ENCODE data around the gene ZNF341. TPM values are rescaled to one million over a fixed set of nuclear protein-coding genes. Genes with fewer than 3 reads are reported as not detected.
A peak's percentile ranks its signal among the peaks of the same experiment; 100 is the strongest.

ZNF341 gene
- total and polyA plus RNA-seq, 9 of the 15 experiments (the other 6 are each of a cell fraction or from before 2014, with no cell fraction given), result 0.08 to 2.6 (median 1.0) TPM

DNA sequence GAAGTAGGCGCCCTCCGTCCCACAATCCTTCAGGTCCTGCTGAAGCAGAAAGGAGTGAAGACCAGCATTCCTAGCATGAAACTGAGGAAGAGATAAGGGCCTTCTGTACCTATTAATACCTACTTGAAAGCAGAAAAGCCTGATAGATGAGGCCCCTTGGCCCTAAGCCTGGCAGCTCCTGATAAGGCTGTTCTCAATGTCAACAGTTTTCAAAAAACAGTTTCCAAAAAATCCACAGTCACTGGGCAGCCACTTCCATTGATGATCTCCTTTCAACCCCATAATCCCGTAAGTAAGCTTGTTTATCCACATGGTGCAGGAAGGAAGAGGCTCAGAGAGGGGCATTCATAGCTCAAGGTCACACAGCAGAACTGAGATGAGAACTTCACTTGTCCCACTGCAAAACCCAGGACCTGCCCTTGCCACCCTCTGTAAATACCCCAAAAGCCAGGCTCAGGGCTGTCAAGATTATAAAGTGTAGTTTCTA, 42.8 kb upstream of the ZNF341 start (continued):
- TF ChIP-seq PHF20 (IDR thresholded peaks at IDR 0.05; ENCODE audit: partially characterized antibody) (no peak), SRSF3 (IDR thresholded peaks at IDR 0.05; ENCODE audit: insufficient read depth, low read length) (no peak), ZBTB1 (CRISPR knock-in tag; IDR thresholded peaks at IDR 0.05; ENCODE audit: borderline replicate concordance, low read depth) (no peak), CXXC5 (CRISPR knock-in tag; IDR thresholded peaks at IDR 0.05) (peak; percentile 67), TAF1 (IDR thresholded peaks at IDR 0.05; ENCODE audit: control insufficient read depth, extremely low read depth, insufficient read depth, low read length, severe bottlenecking) (peak; percentile 21), NR1H2 (CRISPR knock-in tag; IDR thresholded peaks at IDR 0.05) (no peak), KAT8 (IDR thresholded peaks at IDR 0.05; ENCODE audit: low read depth) (no peak), XRCC5 (IDR thresholded peaks at IDR 0.05; ENCODE audit: low read depth, low read length) (no peak), TCF3 (CRISPR knock-in tag; IDR thresholded peaks at IDR 0.05) (peak; percentile 96), SUPT5H (IDR thresholded peaks at IDR 0.05) (no peak), ZKSCAN8 (CRISPR knock-in tag; IDR thresholded peaks at IDR 0.05) (peak; percentile 86; the same call in 1 of the 2 replicates), FIP1L1 (IDR thresholded peaks at IDR 0.05; ENCODE audit: low read depth, low read length, poor library complexity, severe bottlenecking) (no peak), ZBTB17 (CRISPR knock-in tag; IDR thresholded peaks at IDR 0.05) (no peak), TEAD1 (CRISPR knock-in tag; IDR thresholded peaks at IDR 0.05) (peak in 1 of 2 experiments; percentile 89; a peak in 2 of 4 replicates), LARP7 (IDR thresholded peaks at IDR 0.05) (no peak), ZC3H4 (CRISPR knock-in tag; IDR thresholded peaks at IDR 0.05; ENCODE audit: borderline replicate concordance) (no peak), ZBED1 (IDR thresholded peaks at IDR 0.05) (no peak), CBFA2T3 (IDR thresholded peaks at IDR 0.05) (peak; percentile 96), KLF16 (IDR thresholded peaks at IDR 0.05) (peak; percentile 89)
- TF ChIP-seq, protein P1, sequence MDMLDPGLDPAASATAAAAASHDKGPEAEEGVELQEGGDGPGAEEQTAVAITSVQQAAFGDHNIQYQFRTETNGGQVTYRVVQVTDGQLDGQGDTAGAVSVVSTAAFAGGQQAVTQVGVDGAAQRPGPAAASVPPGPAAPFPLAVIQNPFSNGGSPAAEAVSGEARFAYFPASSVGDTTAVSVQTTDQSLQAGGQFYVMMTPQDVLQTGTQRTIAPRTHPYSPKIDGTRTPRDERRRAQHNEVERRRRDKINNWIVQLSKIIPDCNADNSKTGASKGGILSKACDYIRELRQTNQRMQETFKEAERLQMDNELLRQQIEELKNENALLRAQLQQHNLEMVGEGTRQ (CRISPR knock-in tag; IDR thresholded peaks at IDR 0.05), result no peak
- TF ChIP-seq, protein P2, sequence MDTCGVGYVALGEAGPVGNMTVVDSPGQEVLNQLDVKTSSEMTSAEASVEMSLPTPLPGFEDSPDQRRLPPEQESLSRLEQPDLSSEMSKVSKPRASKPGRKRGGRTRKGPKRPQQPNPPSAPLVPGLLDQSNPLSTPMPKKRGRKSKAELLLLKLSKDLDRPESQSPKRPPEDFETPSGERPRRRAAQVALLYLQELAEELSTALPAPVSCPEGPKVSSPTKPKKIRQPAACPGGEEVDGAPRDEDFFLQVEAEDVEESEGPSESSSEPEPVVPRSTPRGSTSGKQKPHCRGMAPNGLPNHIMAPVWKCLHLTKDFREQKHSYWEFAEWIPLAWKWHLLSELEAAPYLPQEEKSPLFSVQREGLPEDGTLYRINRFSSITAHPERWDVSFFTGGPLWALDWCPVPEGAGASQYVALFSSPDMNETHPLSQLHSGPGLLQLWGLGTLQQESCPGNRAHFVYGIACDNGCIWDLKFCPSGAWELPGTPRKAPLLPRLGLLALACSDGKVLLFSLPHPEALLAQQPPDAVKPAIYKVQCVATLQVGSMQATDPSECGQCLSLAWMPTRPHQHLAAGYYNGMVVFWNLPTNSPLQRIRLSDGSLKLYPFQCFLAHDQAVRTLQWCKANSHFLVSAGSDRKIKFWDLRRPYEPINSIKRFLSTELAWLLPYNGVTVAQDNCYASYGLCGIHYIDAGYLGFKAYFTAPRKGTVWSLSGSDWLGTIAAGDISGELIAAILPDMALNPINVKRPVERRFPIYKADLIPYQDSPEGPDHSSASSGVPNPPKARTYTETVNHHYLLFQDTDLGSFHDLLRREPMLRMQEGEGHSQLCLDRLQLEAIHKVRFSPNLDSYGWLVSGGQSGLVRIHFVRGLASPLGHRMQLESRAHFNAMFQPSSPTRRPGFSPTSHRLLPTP (IDR thresholded peaks at IDR 0.05; ENCODE audit: borderline replicate concordance, extremely low read depth, insufficient read length), result no peak
- TF ChIP-seq, protein P3, sequence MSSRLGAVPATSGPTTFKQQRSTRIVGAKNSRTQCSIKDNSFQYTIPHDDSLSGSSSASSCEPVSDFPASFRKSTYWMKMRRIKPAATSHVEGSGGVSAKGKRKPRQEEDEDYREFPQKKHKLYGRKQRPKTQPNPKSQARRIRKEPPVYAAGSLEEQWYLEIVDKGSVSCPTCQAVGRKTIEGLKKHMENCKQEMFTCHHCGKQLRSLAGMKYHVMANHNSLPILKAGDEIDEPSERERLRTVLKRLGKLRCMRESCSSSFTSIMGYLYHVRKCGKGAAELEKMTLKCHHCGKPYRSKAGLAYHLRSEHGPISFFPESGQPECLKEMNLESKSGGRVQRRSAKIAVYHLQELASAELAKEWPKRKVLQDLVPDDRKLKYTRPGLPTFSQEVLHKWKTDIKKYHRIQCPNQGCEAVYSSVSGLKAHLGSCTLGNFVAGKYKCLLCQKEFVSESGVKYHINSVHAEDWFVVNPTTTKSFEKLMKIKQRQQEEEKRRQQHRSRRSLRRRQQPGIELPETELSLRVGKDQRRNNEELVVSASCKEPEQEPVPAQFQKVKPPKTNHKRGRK (tag; IDR thresholded peaks at IDR 0.05), result no peak
- TF ChIP-seq, protein P4, sequence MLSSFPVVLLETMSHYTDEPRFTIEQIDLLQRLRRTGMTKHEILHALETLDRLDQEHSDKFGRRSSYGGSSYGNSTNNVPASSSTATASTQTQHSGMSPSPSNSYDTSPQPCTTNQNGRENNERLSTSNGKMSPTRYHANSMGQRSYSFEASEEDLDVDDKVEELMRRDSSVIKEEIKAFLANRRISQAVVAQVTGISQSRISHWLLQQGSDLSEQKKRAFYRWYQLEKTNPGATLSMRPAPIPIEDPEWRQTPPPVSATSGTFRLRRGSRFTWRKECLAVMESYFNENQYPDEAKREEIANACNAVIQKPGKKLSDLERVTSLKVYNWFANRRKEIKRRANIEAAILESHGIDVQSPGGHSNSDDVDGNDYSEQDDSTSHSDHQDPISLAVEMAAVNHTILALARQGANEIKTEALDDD (IDR thresholded peaks at IDR 0.05), result no peak
- TF ChIP-seq, protein P5, sequence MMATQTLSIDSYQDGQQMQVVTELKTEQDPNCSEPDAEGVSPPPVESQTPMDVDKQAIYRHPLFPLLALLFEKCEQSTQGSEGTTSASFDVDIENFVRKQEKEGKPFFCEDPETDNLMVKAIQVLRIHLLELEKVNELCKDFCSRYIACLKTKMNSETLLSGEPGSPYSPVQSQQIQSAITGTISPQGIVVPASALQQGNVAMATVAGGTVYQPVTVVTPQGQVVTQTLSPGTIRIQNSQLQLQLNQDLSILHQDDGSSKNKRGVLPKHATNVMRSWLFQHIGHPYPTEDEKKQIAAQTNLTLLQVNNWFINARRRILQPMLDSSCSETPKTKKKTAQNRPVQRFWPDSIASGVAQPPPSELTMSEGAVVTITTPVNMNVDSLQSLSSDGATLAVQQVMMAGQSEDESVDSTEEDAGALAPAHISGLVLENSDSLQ (IDR thresholded peaks at IDR 0.05), result 0 out of 2 replicates have a peak, but pooled peaks have one; percentile 18

Data from K562 (cell line).